A673 (cell line): ENCODE measurements around the gene NFKBIB.

Source experiments
- CTCF ChIP-seq: fragments of 300-800, 200-600 bp; sonication (generic); conservative IDR thresholded peaks from 2 replicates; pipeline ENCODE4 v1.5.1; 2017; ENCODE audit warnings: low read depth, mild to moderate bottlenecking, antibody characterized with exemption, low read length, moderate library complexity, mixed read lengths
- EZH2 ChIP-seq: fragments of 200-600 bp; sonication (generic); IDR thresholded peaks from 2 replicates; pipeline ENCODE4 v1.6.1; 2017; ENCODE audit warnings: borderline replicate concordance, low read depth, mild to moderate bottlenecking, mixed read lengths, antibody characterized with exemption, low read length; ENCODE audit not compliant: poor library complexity, severe bottlenecking

DNA sequence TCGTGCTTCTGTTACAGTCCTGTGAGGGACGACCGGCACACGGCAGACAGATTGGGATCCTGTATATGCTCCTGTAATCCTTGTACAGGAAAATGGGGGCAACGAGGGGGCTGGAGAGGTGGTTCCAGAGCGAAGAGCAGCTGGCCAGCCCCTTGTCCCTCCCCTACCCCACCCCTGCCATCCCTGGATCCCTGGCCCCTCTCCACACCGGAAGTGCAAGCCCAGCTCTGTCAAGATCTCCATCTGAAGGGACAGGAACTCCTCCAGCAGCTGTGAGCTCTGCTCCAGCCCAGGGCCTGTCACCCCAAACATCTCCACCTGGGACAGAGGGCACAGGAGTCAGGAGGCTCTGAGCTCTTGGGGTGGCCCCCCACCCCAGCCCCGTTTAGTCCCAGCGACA is 17.7 kb downstream of the NFKBIB start:
- TF ChIP-seq EZH2 (no peak), CTCF (no peak)
